Activated CD8-positive, alpha-beta memory T cell treated with anti-CD3 and anti-CD28 coated beads, Interleukin-2, amount 50 U/mL, for 4 hours (primary cell): ENCODE data around the gene PPIG.
"Not testable (repeated sequence)": the region's sequence is repeated elsewhere in the genome, so short reads cannot be mapped to it uniquely, and the experiment has no call there.

Experiments
- DNase-seq: peaks from one replicate; pipeline ENCODE4 v3.0.0-alpha.2; 2020

Gene PPIG

DNA sequence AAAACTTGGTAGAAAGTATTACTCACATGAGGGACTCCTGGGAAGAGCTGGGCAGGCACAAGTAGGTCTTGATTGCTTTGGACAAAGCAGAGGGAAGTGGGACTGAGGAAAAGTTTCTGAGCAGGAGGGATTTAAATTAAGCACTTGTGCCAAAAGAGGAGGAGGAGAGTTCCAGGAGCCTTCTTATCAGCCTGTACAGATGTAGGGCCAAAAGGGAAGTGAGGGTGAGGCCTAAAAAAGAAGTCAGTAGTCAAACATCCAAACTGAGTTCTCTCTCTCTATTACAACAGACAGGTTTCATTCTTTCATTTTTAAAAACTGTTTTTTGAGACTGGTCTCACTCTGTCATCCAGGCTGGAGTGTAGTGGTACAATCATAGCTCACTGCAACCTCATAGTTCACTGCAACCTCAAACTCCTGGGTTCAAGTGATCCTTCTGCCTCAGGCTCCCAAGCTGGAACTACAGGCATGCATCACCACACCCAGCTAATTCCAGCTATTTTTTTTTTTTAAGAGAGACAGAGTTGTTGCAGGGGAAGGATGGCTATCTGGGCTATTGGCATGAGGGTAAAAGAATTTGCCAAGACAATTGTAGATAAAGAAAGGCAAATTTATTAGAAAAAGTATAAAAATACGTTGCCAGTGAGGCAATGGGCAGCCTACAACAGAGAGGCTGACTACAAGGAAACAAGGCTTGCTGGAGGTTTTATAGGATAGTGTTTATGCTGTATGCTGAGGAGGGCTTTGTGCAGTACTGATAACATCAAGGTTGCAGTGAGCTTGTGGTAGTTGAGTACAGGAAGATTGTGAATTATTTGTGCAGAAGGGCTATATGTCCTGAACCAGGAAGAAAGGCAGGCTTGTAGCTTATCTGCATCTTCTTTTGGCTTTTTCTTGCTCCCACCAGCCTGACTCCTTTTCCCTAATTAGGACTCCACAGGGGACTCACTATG is 81.1 kb downstream of the PPIG start:
- DNase-seq = no peak

DNA sequence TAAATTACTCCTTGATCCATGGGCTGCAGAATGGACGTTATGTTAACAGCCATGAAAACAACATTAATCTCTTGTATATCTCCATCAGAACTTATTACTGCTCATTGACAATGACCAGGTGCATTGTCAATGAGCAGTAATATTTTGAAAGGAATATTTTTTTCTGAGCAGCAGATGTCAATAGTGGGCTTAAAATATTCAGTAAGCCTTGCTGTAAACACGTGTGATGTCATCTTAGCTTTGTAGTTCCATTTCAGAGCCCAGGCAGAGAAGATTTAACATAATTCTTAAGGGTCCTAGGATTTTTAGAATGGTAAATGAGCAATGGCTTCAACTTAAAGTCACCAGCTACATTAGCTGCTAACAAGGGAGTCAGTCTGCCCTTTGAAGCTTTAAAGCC is 83.4 kb downstream of the PPIG start:
- no peak for DNase-seq

DNA sequence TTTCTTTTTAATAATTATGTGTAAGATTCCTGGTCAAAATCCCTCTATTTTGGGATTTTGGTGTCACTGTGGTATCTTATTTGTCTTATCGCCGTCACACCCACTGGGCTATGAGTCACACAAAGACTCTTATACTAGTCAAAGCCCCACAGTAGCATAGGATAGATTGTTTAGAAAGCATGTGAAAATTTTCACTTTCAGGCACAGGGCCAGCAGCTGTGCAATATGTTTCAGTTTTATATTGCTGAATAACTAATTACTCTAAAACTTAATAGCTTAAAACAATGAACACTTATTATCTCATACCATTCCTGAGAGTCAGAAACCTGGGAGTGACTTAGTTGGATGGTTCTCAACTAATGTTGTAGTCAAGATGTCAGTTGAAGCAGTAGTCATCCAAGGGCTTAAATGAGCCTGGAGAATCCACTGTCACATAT is 86.1 kb downstream of the PPIG start:
- no peak for DNase-seq

DNA sequence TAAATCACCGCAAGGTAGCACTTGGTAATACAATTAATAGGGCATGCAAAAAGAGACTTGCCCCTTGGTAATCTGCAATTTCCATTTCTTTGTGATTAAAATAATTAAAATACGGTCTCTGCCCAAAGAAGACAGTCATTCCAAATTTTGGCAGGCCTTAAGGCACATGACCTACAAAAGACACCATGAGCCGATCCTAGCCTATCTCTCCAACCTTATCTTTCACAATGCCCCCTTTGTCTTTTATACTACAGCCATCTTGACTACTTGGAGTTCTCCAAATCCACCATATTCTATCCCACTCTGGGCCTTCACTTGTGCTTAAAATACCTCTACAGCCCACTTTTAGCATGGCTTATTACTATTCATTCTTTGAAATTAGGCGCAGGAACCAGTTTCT is 86.8 kb downstream of the PPIG start:
- DNase-seq = no peak

DNA sequence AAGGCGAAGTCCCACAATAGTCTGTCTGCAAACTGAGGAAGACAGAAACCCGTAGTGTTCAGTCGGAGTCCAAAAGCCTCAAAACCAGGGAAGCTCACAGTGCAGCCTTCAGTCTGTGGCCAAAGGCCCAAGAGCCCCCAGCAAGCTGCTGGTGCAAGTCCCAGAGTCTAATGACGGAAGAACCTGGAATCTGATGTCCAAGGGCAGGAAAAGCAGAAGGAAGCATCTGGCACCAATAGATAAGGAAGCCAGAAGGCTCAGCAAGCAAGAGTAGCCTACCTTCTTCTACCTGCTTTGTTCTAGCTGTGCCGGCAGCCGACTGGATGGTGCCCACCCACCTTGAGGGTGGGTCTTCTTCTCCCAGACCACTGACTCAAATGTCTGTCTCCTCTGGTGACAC is 88.3 kb downstream of the PPIG start:
- no peak for DNase-seq

DNA sequence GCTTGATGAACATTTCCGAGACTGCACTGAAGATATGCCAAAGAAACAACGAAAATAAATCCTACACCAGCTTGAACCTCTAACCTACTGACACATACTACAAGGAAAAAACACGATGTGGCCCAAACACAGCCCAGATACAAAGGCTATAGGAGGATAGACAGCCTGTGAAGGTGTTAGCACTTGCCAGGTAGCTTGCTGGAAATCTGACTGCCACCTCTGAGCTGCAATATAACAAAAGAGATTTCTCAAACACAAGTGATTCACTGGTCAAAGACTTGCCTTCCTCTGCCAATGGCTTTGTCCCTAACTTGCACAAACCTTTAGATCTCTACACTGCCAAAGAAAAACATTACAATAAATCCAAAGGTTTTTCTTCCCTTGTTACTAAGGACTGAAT is 89.0 kb downstream of the PPIG start:
- DNase-seq = no peak

DNA sequence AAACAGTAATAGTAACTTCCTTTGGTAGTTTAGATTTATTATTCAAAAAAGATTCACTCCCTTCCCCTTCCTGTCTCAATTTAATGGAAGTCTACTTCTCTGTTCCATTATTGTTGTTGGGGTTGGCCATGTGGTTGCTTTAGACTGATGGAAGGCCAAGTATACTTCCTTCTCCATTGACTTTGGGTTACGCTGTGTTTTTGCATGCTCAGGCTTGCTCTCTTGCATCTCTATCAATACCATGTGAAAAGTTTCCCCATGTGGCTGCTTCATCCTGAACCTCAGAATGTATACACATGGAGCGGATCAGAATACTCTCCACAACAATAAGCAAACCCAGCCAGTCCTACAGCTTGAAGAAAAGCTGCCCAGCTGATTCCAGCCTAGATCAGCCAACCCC is 89.8 kb downstream of the PPIG start:
- DNase-seq = no peak

DNA sequence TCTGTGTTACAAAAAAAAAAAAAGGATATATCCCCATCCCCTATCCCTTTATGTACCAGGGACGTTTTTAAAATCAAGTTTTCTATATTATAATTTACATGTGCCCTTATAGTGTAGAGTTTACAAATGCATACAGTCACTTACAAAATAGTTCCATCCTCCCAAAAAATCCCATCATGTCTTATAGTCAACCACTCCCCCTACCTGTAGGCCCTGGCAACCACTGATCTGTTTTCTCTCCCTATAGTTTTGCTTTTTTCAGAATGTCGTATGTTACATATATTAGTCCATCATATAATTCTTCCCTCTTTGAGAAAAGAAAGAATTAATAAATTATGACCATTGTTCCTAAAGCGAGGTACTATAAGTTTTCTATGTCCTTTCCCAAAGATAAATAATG is 92.2 kb downstream of the PPIG start:
- DNase-seq = no peak

DNA sequence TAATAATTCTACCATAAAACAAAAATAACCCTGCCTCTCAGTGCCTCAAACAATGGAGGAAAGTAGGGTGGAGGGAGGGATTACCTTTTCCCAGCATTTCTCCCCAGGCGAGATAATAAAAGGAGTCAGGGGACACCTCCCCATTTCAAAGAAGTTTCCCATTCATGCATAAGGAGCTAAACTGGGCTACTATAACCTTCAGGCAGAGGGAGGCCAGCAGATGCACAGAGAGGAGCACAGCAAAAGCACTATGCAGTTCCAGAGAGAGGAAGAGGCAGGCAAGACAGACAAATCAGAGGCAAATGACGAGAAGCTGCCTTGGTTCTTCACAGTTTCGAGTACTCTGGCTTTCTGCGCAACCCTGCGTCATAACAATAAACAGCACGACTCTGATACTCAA is 92.7 kb downstream of the PPIG start:
- no peak for DNase-seq

DNA sequence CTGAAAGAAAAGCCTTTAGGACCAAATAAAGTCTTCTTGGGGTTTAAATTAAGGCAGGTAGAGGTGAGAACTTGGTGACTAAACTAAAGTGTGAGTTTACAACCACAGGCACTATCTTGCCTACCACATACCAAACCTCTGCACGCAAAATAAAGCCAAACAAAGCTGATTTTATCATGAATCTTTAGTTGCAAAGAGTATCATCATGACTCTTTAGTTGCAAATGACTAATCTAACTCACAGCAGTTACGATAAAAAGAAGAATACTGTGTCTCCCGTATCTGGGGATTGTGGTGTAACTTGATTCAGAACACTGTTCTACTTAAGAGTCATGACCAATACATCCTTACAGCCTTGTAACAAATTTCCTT is 98.9 kb downstream of the PPIG start:
- no peak for DNase-seq

DNA sequence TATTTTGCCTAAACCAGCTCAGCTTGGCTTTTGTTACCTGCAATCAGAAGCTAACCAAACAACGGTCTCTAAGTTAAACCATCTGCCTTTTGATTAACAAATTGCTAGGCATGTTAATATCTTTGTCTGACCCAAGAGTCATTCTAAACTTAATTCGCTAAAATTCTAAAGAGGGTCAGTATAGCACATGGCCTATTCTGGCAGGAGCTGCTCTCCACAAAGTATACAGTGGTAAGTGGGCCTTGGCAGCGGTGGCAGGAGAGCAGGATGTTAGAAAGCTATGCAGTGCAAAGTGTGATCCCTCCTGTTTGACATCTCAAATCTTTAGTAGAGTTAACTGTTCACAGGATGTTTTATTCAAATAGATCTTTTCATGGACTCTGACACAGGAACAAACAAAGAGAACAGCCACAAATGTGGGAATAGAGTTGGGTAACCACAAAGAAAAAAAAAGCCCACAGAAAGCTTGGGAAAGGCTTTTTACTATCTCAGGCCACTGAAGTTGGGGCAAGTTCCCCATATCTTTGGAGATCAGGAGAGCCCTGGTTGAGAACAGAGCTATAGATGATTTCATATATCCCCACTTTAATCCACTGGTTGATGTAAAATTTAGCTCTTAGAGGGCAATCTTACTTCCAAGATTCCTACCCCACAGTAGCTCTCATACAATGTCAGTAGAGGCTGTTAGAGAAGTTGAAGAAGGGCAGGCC is 99.4 kb downstream of the PPIG start:
- DNase-seq = no peak

DNA sequence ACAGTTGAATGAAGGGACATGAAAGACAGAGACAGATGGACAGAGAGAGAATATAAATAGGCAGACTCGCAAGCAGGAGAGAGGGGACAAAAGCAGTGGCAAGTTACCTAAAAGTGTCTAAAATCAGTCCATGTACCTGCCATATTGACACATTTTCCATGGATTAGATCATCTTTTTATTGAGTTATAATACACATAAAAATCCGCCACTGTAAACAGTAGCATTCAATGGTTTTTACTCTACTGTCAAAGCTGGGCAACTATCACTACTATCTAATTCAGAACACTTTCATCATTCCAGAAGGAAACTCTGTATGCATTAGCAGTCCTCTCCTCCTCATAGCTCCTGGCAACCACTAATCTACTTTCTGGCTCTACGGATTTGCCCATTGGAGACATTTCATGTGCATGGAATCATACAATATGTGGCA is 100.0 kb downstream of the PPIG start:
- DNase-seq = no peak

DNA sequence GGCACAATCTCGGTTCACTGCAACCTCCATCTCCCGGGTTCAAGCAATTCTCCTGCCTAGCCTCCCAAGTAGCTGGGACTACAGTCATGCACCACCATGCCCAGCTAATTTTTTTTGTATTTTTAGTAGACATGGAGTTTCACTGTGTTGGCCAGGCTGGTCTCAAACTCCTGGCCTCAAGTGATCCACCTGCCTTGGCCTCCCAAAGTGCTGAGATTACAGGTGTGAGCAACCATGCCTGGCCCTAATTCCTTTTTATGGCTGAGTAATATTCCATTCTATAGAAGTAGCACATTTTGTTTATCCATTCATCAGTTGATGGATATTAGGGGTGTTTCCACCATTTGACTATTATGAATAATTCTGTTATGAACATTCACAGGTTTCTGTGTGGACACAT is 100.6 kb downstream of the PPIG start:
- DNase-seq = not testable (repeated sequence)

DNA sequence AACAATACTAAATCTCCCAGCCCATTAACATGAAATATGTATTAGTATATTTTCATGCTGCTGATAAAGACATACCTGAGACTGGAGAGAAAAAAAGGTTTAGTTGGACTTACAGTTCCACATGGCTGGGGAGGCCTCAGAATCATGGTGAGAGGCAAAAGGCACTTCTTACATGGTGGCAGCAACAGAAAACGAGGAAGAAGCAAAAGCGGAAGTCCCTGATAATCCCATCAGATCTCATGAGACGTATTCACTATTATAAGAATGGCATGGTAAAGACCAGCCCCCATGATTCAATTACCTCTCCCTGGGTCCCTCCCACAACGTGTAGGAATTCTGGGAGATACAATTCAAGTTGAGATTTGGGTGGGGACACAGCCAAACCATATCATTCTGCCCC is 102.7 kb downstream of the PPIG start:
- DNase-seq = not testable (repeated sequence)

DNA sequence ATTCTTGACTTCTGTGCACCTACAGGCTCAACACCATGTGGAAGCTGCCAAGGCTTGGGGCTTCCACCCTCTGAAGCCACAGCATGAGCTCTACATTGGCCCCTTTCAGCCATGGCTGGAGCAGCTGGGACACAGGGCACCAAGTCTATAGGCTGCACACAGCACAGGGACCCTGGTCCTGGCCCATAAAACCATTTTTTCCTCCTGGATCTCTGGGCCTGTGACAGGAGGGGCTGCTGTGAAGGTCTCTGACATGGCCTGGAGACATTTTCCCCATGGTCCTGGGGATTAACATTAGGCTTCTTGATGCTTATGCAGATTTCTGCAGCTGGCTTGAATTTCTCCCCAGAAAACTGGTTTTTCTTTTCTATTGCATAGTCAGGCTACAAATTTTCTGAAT is 103.8 kb downstream of the PPIG start:
- DNase-seq = not testable (repeated sequence)

DNA sequence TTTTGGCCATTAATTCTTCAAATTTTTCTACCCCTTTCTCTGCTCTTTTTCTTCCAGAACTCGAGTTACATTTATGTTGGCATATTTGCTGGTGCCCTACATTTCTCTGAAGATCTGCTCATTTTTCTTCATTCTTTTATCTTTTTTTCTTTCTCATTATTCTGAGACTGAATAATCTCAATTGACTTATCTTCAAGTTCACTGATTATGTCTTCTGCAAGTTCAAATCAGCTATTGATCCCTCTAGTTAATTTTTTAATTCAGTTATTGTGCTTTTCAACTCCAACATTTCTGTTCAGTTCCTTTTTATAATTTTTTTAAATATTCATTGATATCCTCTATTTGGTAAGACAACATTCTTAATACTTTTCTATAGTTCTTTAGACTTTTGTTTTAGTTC is 106.8 kb downstream of the PPIG start:
- DNase-seq = no peak
